CD4-positive, CD25-positive, alpha-beta regulatory T cell (primary cell): ENCODE results near the gene RBM33. TPM values are rescaled to one million over a fixed set of nuclear protein-coding genes. Genes with fewer than 3 reads are reported as not detected.
A peak's percentile ranks its signal among the peaks of the same experiment; 100 is the strongest.

Experiments
- ATAC-seq, 2 donors: fragments of 150-1000 bp; cut with Tn5 transposase; one replicate each; pipeline ENCODE4 v1.10.0; 2021; ENCODE audit warnings: low read depth in 2 of 2, moderate number of reproducible peaks in 2 of 2, moderate library complexity in 1 of 2
- DNase-seq, 3 donors: peaks; one replicate each; pipeline versions ENCODE4 v3.0.0 to v3.0.0-alpha.2; 2012 to 2022; ENCODE audit warnings: mixed read lengths in 1 of 3
- H3K27ac ChIP-seq: one replicate; pipeline ENCODE4 v1.7.0; 2013; ENCODE audit warnings: mild to moderate bottlenecking, low read length; ENCODE audit not compliant: insufficient read depth, poor library complexity, severe bottlenecking
- H3K27me3 ChIP-seq: one replicate; pipeline ENCODE4 v1.7.0; 2013; ENCODE audit warnings: low read length; ENCODE audit not compliant: control insufficient read depth, insufficient read depth
- H3K36me3 ChIP-seq: one replicate; pipeline ENCODE4 v1.7.0; 2013; ENCODE audit warnings: mild to moderate bottlenecking, low read length, moderate library complexity; ENCODE audit not compliant: control insufficient read depth, insufficient read depth
- H3K4me1 ChIP-seq: 2 replicates; pipeline ENCODE4 v1.7.0; 2013; ENCODE audit warnings: mild to moderate bottlenecking, low read length; ENCODE audit not compliant: insufficient read depth, control insufficient read depth, poor library complexity, severe bottlenecking
- H3K4me3 ChIP-seq: one replicate; pipeline ENCODE4 v1.7.0; 2013; ENCODE audit warnings: low read depth, mild to moderate bottlenecking, low read length, moderate library complexity
- H3K9me3 ChIP-seq, 2 experiments: 1 replicate in 1 of 2; 2 replicates in 1 of 2; pipeline ENCODE4 v1.7.0; 2013; ENCODE audit warnings: low read length in 2 of 2, mild to moderate bottlenecking in 1 of 2, moderate library complexity in 1 of 2; ENCODE audit not compliant: control insufficient read depth in 2 of 2
- H3K27ac Mint-ChIP-seq, 3 donors: one replicate each; pipeline ENCODE4 v1.8.0; 2020 to 2022; ENCODE audit warnings: mild to moderate bottlenecking in 3 of 3, mixed read lengths in 3 of 3, moderate library complexity in 2 of 3
- H3K27me3 Mint-ChIP-seq: one replicate; pipeline ENCODE4 v1.8.0; 2022; ENCODE audit warnings: mild to moderate bottlenecking, mixed read lengths
- H3K36me3 Mint-ChIP-seq: one replicate; pipeline ENCODE4 v1.8.0; 2020; ENCODE audit warnings: mixed read lengths
- H3K4me1 Mint-ChIP-seq, 4 donors: one replicate each; pipeline ENCODE4 v1.8.0; 2020 to 2022; ENCODE audit warnings: mixed read lengths in 4 of 4, mild to moderate bottlenecking in 1 of 4
- H3K4me3 Mint-ChIP-seq, 4 donors: one replicate each; pipeline ENCODE4 v1.8.0; 2020 to 2022; ENCODE audit warnings: mild to moderate bottlenecking in 4 of 4, mixed read lengths in 4 of 4, moderate library complexity in 3 of 4
- H3K9me3 Mint-ChIP-seq, 7 donors: one replicate each; pipeline ENCODE4 v1.8.0; 2020 to 2022; ENCODE audit warnings: mixed read lengths in 7 of 7, mild to moderate bottlenecking in 3 of 7, moderate library complexity in 2 of 7
- polyA plus RNA-seq, 4 donors: library from polyadenylated mRNA; unstranded; fragments of 300-500 nt; fragmentation: Illumina TruSeq; gene quantifications; one replicate each; pipeline ENCODE4 v1.2.3, GENCODE V29; 2021
- total RNA-seq: library from RNA; stranded (reverse); gene quantifications from one replicate; pipeline ENCODE4 v1.2.3, GENCODE V29; 2022

The RBM33 gene
- total and polyA plus RNA-seq, 5 donors from 2014 or later = 33.5 to 196 (median 36.8) TPM

DNA sequence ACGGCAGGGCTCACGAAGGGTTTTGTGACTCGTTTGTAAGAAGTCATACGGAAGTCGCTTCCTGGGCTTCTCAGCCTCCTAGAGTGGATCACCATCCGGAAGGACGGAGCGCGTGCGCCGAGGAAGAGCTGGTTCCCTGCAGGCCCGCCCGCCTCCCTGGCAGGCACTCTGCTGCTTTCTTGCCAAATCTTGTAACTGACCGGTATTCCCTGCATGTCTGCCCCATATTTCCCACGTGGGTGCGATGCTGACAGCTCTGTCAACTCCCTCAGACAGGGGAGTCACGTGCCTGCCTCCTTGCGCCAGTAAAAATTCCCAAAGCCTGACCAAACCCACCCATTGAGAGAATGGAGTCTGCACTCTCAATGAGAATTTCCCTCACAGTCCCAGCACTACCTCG is 155.1 kb downstream of the RBM33 start:
- H3K27me3 Mint-ChIP-seq = peaks cover 61% of the 10 kb centered on the region
- no peaks in the 10 kb centered on the region for H3K9me3 ChIP-seq
- H3K4me3 ChIP-seq = no peak overlapping the region
- DNase-seq (no peak), ATAC-seq (no peak)
- no peaks in the 10 kb centered on the region for H3K36me3 ChIP-seq
- no peaks in the 10 kb centered on the region for H3K36me3 Mint-ChIP-seq
- peaks cover 4% of the 10 kb centered on the region for H3K27me3 ChIP-seq
- H3K27ac Mint-ChIP-seq = no peak overlapping the region
- H3K27ac ChIP-seq = no peak overlapping the region
- H3K9me3 Mint-ChIP-seq = no peaks in the 10 kb centered on the region
- H3K4me3 Mint-ChIP-seq = no peak overlapping the region
- H3K4me1 Mint-ChIP-seq = peaks cover 0 to 15% (median 0%) of the 10 kb centered on the region in 4 donors
- H3K4me1 ChIP-seq = peaks cover 17% of the 10 kb centered on the region

DNA sequence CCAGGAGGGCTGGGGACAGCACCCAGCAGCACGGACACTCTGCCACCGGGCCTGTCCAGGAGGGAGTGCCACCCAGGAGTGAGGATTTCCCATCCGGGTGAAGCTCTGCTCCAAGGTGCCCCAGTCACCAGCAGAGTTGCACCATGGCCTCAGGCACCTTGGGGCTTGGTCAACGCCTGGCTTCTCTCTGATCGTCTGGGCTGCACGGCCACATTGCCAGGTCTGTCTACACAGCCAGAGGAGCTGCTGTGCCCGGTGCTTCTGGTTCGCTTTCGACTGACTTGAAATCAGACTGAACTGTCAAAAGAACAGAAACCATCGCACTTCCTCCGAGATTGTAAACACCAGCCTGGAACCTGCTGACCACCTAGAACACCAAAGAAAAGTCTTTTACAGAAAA is 155.8 kb downstream of the RBM33 start:
- H3K27ac Mint-ChIP-seq = no peak overlapping the region
- no peaks in the 10 kb centered on the region for H3K36me3 ChIP-seq
- no peak overlapping the region for H3K4me3 Mint-ChIP-seq
- H3K27ac ChIP-seq = no peak overlapping the region
- H3K36me3 Mint-ChIP-seq = no peaks in the 10 kb centered on the region
- H3K27me3 ChIP-seq = peaks cover 4% of the 10 kb centered on the region
- H3K4me3 ChIP-seq = no peak overlapping the region
- peaks cover 62% of the 10 kb centered on the region for H3K27me3 Mint-ChIP-seq
- ATAC-seq (no peak), DNase-seq (no peak)
- H3K9me3 ChIP-seq = no peaks in the 10 kb centered on the region
- H3K4me1 Mint-ChIP-seq = peaks cover 0 to 17% (median 0%) of the 10 kb centered on the region in 4 donors
- no peaks in the 10 kb centered on the region for H3K9me3 Mint-ChIP-seq
- peaks cover 25% of the 10 kb centered on the region for H3K4me1 ChIP-seq

DNA sequence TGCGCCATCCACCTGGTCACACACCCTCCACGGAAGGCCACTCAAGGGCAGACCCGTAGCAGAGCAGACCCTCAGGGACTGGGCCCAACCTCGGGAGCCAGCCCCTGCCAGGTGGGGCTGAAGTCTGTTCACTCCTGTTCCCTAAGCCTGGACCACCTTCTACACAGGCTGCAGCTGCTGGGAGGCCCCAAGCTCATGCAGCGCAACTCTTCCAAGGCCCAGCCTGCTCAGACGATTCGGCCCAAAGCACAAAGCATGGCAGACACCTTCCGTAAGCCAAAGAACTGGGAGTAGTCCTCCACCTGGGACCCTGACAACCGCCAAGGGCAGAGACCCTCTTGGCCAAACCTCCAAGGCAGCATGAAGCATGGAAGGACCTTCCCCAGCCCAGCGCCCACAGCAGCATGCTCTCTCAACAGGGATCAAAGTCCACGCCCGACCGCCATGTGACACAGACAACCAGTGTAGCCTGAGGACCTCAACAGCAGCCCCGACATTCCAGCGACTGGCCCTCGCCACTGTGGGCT is 156.3 kb downstream of the RBM33 start:
- Mint-ChIP-seq H3K4me1 (peaks cover 0 to 17% (median 0%) of the 10 kb centered on the region in 4 donors), H3K36me3 (no peaks in the 10 kb centered on the region), H3K27me3 (peaks cover 62% of the 10 kb centered on the region), H3K9me3 (no peaks in the 10 kb centered on the region), H3K27ac (no peak overlapping the region), H3K4me3 (no peak overlapping the region)
- H3K36me3 ChIP-seq = no peaks in the 10 kb centered on the region
- ATAC-seq (no peak), DNase-seq (no peak)
- no peaks in the 10 kb centered on the region for H3K9me3 ChIP-seq
- no peak overlapping the region for H3K27ac ChIP-seq
- H3K4me3 ChIP-seq = no peak overlapping the region
- H3K4me1 ChIP-seq = peaks cover 30% of the 10 kb centered on the region
- H3K27me3 ChIP-seq = peaks cover 4% of the 10 kb centered on the region

DNA sequence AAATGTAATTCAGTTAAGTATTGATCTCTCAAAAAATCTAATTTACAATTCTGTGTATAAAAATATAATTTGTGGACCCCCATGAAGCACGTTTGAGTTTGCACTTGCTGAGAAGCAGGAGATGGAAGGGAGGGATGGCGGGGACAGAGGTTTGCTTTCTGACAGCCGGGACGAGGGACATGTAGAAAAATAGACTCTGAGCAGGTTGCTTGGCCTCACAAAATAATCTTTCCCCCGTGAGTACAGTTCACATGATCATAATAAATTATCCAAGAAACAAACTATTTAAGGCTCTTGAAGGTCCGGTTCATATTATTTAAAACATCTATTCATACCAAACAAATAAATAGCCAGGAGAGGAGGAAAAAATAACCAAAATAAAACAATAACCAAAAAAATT is 157.8 kb downstream of the RBM33 start:
- no peaks in the 10 kb centered on the region for H3K36me3 Mint-ChIP-seq
- H3K36me3 ChIP-seq = no peaks in the 10 kb centered on the region
- H3K9me3 Mint-ChIP-seq = no peaks in the 10 kb centered on the region
- H3K4me1 ChIP-seq = peaks cover 32% of the 10 kb centered on the region
- H3K27me3 ChIP-seq = peaks cover 4% of the 10 kb centered on the region
- H3K4me1 Mint-ChIP-seq = peaks cover 0 to 20% (median 0%) of the 10 kb centered on the region in 4 donors
- ATAC-seq (no peak), DNase-seq (no peak)
- peak overlapping the region in 1 of 4 donors; percentile 52 for H3K4me3 Mint-ChIP-seq
- H3K27me3 Mint-ChIP-seq = peaks cover 65% of the 10 kb centered on the region
- H3K27ac Mint-ChIP-seq = no peak overlapping the region
- no peak overlapping the region for H3K27ac ChIP-seq
- no peak overlapping the region for H3K4me3 ChIP-seq
- H3K9me3 ChIP-seq = no peaks in the 10 kb centered on the region

DNA sequence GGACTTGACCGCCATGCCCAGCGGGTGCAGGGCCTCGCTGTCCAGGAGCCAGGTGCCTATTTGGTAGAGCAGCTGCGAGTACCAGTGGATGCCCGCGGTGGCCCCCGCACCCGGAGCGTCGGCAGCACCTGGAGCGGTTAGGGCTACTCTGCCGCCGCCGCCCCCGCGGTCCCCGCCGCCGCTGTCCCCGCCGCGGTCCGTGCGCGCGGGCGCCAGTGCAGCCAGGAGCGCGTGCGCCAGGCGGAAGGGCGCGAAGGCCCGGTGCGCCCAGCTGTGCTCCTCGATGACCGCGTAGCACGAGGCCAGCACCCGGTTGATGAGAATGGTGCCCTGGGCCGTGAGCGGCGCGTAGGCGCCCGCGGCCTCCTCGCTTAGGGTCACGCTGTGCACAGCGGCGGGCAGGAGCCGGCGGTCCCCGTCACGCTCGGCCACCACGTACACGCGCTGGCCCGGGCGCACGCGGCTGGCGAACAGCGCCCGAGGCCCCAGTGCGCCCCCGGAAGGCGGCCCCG is 158.5 kb downstream of the RBM33 start:
- H3K4me3 ChIP-seq = no peak overlapping the region
- Mint-ChIP-seq H3K27ac (no peak overlapping the region), H3K9me3 (peaks cover 0 to under 1% (median 0%) of the 10 kb centered on the region in 7 donors), H3K4me1 (peaks cover 0 to 26% (median 0%) of the 10 kb centered on the region in 4 donors), H3K4me3 (no peak overlapping the region), H3K27me3 (peaks cover 71% of the 10 kb centered on the region), H3K36me3 (no peaks in the 10 kb centered on the region)
- ATAC-seq (no peak), DNase-seq (no peak)
- H3K4me1 ChIP-seq = peaks cover 32% of the 10 kb centered on the region
- no peaks in the 10 kb centered on the region for H3K9me3 ChIP-seq
- H3K27me3 ChIP-seq = peaks cover 4% of the 10 kb centered on the region
- H3K27ac ChIP-seq = no peak overlapping the region
- H3K36me3 ChIP-seq = no peaks in the 10 kb centered on the region

DNA sequence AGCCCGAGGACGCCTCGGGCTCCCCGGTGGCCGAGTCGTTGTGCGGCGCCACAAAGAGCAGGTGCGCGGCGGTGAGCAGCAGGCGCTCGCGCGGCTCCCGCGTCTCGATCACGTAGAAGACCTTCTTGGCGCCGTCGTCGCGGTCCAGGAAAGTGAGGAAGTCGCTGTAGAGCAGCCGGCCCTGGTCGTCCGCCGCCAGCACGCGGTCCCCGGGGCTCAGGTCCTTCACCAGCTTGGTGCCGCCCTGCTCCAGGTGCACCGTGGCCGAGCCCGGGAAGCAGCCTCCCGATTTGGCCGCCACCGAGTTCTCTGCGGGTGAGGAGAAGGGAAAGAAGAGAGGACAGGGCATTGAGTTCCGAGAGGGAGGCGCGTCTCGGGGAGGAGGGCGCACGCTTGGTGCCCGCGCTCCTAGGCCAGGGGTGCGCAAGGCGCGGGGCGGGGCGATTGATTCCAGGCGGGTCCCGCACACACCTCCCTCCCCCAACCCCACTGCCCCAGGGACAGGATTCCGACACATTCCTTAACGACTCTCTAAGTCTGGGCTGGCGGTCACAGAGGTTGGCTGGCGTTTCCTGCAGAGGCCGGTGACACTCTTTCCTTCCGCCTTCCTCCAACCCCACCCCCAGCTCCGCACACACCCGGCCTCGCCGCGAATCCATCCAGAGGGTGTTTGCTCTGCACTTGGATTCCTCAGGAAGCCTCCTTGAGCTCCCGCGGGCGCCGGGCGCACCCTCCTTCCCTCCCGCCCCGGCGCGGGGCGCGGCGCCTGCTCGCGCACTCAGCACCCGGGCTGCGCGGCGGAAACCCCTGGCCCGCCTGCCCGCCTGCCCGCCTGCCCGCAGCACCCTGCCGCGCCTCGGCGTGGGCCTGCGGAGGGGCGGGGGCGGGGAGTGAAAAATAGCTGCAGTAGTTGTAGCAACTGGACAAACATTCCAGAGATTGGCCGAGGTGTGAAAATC is 159.2 kb downstream of the RBM33 start:
- ATAC-seq = no peak

DNA sequence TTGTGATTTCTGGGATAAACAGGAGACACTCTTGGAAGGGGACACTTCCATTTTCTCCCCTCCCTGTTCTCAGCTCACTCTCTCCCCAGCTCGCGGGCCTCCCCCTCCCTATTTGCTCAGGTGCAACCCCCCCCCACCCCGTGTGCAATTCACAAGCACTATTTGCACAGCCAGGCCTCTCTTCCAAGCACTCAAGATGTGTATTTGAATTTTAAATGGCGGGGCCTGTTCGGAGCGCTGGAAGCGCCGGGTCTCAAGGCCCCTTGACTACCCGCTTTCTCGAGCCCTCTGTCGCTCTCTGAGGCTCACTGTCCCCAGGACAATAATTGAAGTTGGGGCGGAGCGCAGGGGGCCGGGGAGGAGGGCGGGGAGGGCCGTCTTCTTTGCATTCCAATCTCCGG is 160.0 kb downstream of the RBM33 start:
- peaks cover 0 to 1% (median 0%) of the 10 kb centered on the region in 7 donors for H3K9me3 Mint-ChIP-seq
- Histone ChIP-seq H3K27ac (no peak overlapping the region), H3K36me3 (no peaks in the 10 kb centered on the region), H3K4me3 (no peak overlapping the region), H3K4me1 (peaks cover 32% of the 10 kb centered on the region), H3K27me3 (peaks cover 4% of the 10 kb centered on the region), H3K9me3 (no peaks in the 10 kb centered on the region)
- peaks cover 66% of the 10 kb centered on the region for H3K27me3 Mint-ChIP-seq
- no peaks in the 10 kb centered on the region for H3K36me3 Mint-ChIP-seq
- peaks cover 0 to 25% (median 0%) of the 10 kb centered on the region in 4 donors for H3K4me1 Mint-ChIP-seq
- H3K4me3 Mint-ChIP-seq = peak overlapping the region in 3 of 4 donors; percentile 7 to 60 (median 31)
- DNase-seq = no peak
- no peak overlapping the region for H3K27ac Mint-ChIP-seq
- ATAC-seq = no peak

More for the DNA sequence above, 159.2 kb downstream of the RBM33 start:
- no peaks in the 10 kb centered on the region for H3K36me3 Mint-ChIP-seq
- H3K27ac Mint-ChIP-seq = no peak overlapping the region
- H3K27me3 Mint-ChIP-seq = peaks cover 66% of the 10 kb centered on the region
- peak in 1 of 3 donors; percentile 38 for DNase-seq
- Histone ChIP-seq H3K27me3 (peaks cover 4% of the 10 kb centered on the region), H3K27ac (no peak overlapping the region), H3K4me1 (peaks cover 32% of the 10 kb centered on the region), H3K36me3 (no peaks in the 10 kb centered on the region), H3K4me3 (no peak overlapping the region), H3K9me3 (no peaks in the 10 kb centered on the region)
- H3K4me1 Mint-ChIP-seq = peaks cover 0 to 23% (median 0%) of the 10 kb centered on the region in 4 donors
- H3K4me3 Mint-ChIP-seq = peak overlapping the region; percentile 27 to 75 (median 48)
- H3K9me3 Mint-ChIP-seq = peaks cover 0 to 1% (median 0%) of the 10 kb centered on the region in 7 donors
